GM18520 (cell line): Measurements from ENCODE around the gene ZSCAN5B.

ENCODE experiments used
- ATAC-seq: cut with Tn5 transposase; IDR thresholded peaks from one replicate; pipeline ENCODE4 v1.9.1; 2021; ENCODE audit not compliant: unreplicated experiment

Gene ZSCAN5B

DNA sequence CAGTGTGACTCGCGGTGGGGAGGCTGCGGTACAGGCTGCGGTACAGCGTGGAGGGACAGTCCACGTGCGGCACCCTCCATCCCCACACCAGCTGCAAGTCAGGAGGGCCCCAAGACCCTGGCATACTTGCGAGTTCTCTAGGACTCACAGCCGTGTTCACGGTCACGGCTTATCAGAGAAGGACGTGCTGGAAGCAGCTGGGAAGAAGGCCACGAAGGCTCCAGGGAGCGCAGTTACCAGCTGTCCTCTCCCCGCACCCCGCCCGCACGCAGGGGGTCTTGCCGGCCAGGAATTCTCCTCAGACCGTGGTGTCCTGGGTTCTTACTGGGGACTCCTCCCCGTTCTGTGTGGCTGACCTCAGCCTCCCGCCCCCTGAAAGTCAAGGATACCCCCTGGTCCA is 50.3 kb downstream of the ZSCAN5B start:
- no peak for ATAC-seq

DNA sequence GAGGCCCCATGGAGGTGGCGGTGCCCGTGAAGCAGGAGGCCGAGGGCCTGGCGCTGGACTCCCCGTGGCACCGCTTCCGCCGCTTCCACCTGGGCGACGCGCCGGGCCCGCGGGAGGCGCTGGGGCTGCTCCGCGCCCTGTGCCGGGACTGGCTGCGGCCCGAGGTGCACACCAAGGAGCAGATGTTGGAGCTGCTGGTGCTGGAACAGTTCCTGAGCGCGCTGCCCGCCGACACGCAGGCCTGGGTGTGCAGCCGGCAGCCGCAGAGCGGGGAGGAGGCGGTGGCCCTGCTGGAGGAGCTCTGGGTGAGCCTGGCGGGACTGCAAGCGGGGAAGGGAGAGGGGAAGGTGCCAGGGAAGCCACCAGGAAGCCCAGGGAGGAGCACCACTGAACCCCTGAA is 50.7 kb downstream of the ZSCAN5B start:
- ATAC-seq = no peak

DNA sequence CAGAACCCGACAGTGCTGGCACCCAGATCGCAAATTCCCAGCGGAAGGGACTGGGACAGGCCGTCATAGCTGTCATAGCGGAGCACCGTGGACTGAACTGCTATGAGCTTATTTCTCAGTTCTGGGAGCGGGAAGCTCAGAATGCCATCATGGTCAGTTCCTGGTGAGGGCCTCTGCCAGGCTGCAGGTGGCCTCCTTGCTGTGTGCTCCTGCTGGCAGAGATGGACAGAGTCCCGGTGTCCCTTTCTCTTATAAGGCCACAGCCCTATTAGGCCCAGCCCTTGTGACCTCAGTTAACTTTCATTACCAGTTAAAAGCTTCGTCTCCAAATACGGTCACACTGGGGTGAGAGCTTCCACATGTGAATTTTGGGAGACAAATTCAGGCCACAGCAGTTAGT is 51.9 kb downstream of the ZSCAN5B start:
- ATAC-seq = no peak

DNA sequence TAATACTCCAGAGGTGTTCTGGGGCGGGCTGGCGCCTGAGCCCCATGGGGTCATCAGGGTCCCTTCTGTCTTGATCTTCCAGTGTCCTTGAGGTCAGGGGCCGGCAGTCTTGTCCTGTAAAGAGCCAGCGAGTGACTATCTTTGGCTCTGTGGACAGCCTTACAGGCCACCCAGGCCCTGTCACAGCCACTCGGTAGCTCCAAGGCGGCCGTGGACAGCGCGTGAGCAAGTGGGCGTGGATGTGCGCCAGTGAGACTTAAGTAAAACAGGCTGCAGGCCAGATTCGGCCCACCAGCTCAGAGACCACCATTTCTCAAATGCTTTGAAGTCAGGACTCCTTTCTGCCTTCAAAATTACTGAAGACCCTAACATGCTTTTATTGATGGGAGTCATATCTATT is 52.8 kb downstream of the ZSCAN5B start:
- ATAC-seq = no peak

DNA sequence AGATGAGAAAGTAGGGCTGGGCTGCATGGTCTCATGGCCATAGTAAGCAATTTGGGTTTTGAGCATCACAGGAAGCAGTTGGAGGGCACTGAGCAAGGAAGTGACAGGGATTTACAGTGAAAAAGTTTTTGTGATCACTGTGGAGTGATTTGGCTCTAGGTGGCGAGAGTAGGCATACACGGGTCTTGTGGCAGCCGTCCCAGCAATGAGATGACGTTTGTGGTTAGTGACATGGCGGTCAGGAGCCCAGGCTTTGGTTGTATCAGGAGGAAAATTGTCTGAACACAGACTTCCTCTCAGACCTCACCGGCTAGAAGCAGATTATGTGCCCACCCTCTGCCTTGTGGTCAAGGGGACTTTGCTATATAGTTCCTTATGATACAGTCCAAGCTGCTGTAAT is 53.2 kb downstream of the ZSCAN5B start:
- ATAC-seq = no peak

DNA sequence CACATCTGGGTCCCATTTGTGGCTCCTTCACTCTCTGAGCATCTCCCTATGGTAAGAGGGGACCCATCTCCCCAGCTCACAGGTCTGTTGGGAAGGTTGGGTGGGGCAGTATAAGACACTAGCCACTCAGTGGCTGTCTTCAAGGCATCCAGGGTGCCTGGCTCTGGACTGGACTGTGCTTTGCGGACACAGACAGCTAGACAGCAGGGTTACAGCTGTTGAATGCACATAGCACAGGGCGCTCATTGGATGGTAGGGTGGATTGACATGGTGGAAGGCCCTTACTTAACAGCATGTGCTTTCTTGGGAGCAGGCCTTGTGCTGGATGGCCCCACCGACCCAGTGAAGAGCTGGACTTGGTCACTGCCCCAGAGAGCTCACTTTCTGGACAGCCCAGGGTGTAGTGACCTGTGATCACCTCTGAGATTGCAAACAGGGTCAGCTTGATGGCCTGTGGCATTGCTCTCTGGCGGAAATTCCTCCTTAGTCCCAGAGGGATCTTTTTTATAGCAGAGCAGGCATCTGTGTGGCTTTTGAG is 54.6 kb downstream of the ZSCAN5B start:
- no peak for ATAC-seq

DNA sequence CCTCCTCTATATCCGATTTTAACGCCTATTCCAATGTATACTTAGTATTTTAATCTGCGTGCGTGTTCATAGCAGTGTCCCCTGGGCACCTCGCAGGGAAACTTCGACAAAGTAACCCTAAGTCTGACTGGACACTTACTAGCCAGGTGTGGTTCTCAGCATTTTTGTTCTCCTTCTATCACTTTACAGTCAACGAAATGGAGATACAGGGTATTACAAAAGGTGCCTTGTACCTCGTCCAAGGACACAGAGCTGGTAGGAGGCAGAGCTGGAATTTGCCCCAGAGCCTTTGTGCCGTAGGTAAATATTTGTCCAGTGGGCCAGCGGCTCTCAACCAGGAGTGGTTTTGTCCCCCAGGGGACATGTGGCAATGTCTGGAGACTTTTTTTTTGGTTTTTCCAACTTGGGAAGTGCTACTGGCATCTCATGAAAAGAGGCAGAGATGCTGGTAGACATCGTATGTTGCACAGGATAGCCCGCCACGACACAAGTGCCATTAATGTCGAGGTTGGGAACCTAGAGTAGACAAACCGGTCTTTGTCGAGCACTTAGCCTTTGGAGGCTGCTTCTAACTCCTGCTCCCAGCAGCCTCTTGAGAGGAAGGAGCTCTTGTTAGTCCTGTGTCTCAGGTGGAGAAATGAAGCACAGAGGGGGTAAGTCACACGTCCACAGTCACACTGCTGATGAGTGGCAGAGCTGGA is 55.3 kb downstream of the ZSCAN5B start:
- ATAC-seq = no peak

DNA sequence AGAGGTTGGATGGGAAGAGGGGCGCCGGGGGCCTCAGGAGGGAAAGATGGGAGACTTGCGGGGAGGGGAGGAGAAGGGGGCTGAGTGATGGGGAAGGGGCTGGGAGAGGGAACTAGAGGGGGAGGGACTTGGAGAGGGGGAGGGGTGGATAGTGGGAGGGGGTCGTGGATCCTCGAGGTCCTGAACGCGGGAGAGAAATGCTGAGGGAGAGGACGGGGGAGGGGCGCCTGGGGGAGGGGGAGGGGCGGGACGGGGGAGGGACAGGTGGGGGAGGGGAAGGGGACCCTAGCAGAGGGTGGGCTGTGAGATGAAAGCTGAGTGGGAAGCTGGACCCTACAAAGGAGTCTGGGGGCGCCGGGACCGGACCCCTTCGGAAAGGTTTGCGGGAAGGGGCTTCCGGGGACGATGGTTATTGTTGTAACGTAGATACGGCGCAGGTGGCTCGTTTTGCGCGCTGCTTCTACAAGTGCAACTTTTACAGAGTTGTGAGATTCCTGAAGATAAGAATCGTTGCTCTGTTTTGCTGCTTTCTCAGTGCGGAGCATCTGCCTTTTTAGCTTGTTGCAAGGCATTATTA is 56.1 kb downstream of the ZSCAN5B start:
- no peak for ATAC-seq

DNA sequence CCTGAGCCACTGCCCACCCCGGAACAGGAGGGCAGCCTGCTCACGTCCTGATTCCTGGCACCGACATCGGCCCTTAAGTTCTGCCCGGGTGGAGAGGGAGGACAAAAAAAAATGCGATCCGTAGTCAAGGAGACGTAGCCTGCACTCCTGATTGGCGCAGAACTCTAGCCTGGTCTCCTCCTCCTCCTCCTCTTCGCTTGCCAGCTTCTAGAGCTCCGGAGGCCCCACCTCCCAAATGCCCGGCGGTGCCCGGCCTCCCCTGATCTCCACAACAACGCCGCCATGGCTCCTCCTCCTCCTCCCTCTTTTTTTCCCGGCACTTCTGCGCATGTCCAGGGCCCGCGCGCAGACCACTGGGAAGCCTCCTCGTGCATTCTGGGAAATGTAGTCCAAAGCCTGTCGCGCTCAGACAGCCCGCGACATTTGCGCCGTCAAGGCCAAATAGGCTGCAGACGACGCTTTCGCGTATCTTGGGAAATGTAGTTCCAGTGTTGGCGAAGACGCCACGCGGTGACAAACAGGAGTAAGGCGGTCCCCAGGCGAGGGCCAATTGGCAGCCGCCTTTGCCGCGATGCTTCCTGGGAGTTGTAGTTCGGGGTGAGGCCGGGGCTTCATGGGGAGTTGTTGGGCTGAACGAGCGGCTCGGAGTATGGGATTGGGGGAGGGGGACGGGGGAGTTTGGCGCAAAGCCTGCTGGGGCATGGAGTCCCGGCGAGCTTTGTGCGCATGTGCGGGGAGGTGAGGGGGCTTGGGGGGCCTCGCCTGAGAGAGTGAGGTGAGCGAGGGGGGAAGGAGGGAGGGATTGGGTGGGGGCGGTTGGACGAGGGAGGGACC is 56.8 kb downstream of the ZSCAN5B start, which contains the start of gene ZNF444:
Gene ZNF444, plus strand, starts transcription at position 705 of the 834 bp plus-strand sequence. CDS start 5,625 bp downstream, outside the sequence.
- peak; percentile 91 for ATAC-seq

DNA sequence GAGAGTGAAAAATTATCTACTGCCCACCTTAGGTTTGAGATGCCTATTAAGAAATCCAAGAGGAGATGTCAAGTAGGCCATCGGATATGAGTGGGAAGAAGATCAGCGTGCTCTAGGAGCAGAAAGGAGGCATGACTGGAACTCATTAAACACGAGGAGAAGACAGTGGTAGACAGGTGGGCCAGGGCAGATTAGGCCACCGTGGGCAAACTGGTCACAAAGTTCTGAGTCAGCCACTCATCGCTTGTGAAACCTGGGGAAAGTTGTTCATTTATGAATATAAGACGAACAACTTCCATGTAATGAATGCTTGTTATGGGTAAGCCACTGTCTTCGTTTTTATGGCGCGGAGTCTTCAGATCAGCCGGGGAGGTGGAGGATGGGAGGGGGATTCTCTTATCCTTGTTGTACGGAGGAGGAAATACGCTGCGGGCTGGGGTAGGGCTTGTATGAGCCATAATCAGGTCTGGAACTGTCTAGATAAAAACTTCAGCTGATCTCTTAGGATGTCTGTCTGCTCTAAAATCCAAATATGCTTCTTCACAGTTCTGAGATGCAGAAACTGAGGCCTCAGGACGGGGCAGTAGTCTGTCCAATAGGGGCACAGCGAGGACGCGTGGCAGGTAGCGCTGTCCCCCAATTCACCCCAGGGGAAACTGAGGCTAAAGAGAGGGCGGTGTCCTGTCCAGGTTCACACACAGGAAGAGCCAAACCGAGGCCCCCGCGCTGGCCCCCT is 57.6 kb downstream of the ZSCAN5B start:
- no peak for ATAC-seq
